DOHH2 (cell line): ENCODE results near the gene EFCAB12.

Source experiments
- EZH2phosphoT487 ChIP-seq: fragments of 200-600 bp; sonication (generic); IDR thresholded peaks from 2 replicates; pipeline ENCODE4 v1.6.1; 2017; ENCODE audit warnings: borderline replicate concordance, mild to moderate bottlenecking, antibody characterized with exemption, low read length, moderate library complexity, mixed read lengths
- TF ChIP-seq, protein P1 (sequence below): fragments of 200-600 bp; sonication (generic); IDR thresholded peaks from one replicate; pipeline ENCODE4 v1.5.1; 2014; ENCODE audit warnings: antibody characterized with exemption, mild to moderate bottlenecking, low read depth, low read length; ENCODE audit not compliant: poor library complexity, severe bottlenecking

DNA sequence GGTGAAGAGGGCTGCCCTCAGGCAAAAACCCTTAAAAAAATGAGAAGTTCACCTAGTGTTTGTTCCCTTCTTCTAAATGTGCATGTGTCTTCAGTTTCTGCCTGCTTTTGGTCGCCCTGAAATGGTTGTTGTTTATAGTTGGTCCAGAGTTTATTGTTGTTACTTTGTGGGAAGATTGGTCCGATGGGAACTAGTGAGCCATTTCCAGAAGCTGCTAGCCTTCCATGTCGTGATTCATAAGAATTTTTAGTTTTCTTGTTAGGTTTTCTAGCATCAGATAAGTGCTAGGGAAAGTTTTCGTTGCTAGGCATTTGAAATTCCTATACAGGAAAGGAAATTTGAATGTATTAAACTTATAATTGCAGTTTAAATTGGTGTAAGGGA, 45.3 kb upstream of the EFCAB12 start:
- TF ChIP-seq, protein P1, sequence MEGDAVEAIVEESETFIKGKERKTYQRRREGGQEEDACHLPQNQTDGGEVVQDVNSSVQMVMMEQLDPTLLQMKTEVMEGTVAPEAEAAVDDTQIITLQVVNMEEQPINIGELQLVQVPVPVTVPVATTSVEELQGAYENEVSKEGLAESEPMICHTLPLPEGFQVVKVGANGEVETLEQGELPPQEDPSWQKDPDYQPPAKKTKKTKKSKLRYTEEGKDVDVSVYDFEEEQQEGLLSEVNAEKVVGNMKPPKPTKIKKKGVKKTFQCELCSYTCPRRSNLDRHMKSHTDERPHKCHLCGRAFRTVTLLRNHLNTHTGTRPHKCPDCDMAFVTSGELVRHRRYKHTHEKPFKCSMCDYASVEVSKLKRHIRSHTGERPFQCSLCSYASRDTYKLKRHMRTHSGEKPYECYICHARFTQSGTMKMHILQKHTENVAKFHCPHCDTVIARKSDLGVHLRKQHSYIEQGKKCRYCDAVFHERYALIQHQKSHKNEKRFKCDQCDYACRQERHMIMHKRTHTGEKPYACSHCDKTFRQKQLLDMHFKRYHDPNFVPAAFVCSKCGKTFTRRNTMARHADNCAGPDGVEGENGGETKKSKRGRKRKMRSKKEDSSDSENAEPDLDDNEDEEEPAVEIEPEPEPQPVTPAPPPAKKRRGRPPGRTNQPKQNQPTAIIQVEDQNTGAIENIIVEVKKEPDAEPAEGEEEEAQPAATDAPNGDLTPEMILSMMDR, result no peak
- no peak for TF ChIP-seq EZH2phosphoT487
